WTC11 (cell line): ENCODE data around the gene MSH3.

Experiments
- JUN ChIP-seq: sonication (generic); formaldehyde crosslinking; IDR thresholded peaks from 2 replicates; pipeline ENCODE4 v1.8.0; 2023; ENCODE audit warnings: mild to moderate bottlenecking, missing genetic modification reagents
- NFYB ChIP-seq: sonication (generic); formaldehyde crosslinking; conservative IDR thresholded peaks from 2 replicates; pipeline ENCODE4 v1.8.0; 2022; ENCODE audit warnings: low read depth, missing genetic modification reagents
- TF ChIP-seq, protein P1 (sequence below): fragments of 200-600 bp; IDR thresholded peaks from 2 replicates; pipeline ENCODE4 v1.8.0; 2022; ENCODE audit warnings: antibody characterized with exemption
- TF ChIP-seq, protein P2 (sequence below): sonication (generic); formaldehyde crosslinking; IDR thresholded peaks from 2 replicates; pipeline ENCODE4 v1.8.0; 2022; ENCODE audit warnings: mild to moderate bottlenecking, missing genetic modification reagents

DNA sequence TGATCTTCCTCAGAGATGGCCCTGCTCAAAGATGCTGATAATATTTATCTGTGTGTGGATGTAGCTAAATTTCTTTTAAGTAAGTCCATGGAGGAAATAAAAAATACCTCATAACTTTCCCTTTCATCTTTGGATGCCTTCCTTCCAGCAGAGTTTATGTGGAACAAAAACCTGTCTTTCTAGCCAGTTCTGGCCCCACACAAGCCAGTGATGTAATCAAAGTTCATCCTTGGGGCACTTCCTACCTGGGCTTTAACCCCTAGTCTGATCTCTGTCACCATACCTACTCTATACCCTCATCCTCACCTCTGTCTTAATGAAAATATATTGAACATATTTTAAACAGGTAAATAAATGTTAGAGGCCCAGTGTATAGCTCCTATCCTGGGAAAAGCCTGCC, 265.9 kb downstream of the MSH3 start:
- TF ChIP-seq JUN (CRISPR knock-in tag): no peak
- TF ChIP-seq, protein P1, sequence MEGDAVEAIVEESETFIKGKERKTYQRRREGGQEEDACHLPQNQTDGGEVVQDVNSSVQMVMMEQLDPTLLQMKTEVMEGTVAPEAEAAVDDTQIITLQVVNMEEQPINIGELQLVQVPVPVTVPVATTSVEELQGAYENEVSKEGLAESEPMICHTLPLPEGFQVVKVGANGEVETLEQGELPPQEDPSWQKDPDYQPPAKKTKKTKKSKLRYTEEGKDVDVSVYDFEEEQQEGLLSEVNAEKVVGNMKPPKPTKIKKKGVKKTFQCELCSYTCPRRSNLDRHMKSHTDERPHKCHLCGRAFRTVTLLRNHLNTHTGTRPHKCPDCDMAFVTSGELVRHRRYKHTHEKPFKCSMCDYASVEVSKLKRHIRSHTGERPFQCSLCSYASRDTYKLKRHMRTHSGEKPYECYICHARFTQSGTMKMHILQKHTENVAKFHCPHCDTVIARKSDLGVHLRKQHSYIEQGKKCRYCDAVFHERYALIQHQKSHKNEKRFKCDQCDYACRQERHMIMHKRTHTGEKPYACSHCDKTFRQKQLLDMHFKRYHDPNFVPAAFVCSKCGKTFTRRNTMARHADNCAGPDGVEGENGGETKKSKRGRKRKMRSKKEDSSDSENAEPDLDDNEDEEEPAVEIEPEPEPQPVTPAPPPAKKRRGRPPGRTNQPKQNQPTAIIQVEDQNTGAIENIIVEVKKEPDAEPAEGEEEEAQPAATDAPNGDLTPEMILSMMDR: no peak
- TF ChIP-seq, protein P2, sequence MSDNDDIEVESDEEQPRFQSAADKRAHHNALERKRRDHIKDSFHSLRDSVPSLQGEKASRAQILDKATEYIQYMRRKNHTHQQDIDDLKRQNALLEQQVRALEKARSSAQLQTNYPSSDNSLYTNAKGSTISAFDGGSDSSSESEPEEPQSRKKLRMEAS (CRISPR knock-in tag): no peak
- no peak for TF ChIP-seq NFYB (CRISPR knock-in tag)
